AG04449 (cell line): ENCODE data around the gene OXCT1.

Experiments
- CTCF ChIA-PET: fragments of 350-600 bp; formaldehyde crosslinking; extraction: SDS; loops from one replicate; lab custom pipeline; 2021; ENCODE audit warnings: antibody characterized with exemption; lab: Yijun Ruan, JAX
- POLR2A ChIA-PET: fragments of 400-600, 350-600 bp; formaldehyde crosslinking; extraction: SDS; loops from one replicate; lab custom pipeline; 2020; ENCODE audit warnings: antibody characterized with exemption, inconsistent platforms; lab: Yijun Ruan, JAX
- DNase-seq: peaks from one replicate; pipeline ENCODE4 v3.0.0-alpha.2; 2010; ENCODE audit warnings: low read depth, low spot score
- H3K4me3 ChIP-seq: 2 replicates; pipeline ENCODE4 v1.5.1; 2011; ENCODE audit warnings: low read depth, mild to moderate bottlenecking, control low read depth, low read length
- CTCF ChIP-seq: IDR thresholded peaks from one replicate; pipeline ENCODE4 v1.5.1; 2011; ENCODE audit warnings: mild to moderate bottlenecking, moderate library complexity, low read length, control low read depth, inconsistent platforms; ENCODE audit not compliant: insufficient read depth; ENCODE audit errors: missing control alignments

Gene OXCT1

GRCh38 chr5:41840251-41840650 is 30.0 kb downstream of the OXCT1 start:
- ChIA-PET POLR2A (no interaction called here), CTCF (interaction anchor here (0.9 to 9.7 kb wide), 5 partner anchors 13 to 144 kb away, joined by 3 to 171 read pairs (median 13); no protein-coding TSS in a partner anchor)
- no peak overlapping the region for H3K4me3 ChIP-seq
- no peak for DNase-seq
- TF ChIP-seq CTCF, result no peak

- H3K4me3 ChIP-seq, result no peak overlapping the region
- POLR2A ChIA-PET, result no interaction called here
- DNase-seq, result no peak
- CTCF ChIA-PET, result interaction anchor here (0.6 to 9.7 kb wide), 10 partner anchors 17 to 933 kb away, joined by 3 to 171 read pairs (median 4); no protein-coding TSS in a partner anchor
- no peak for TF ChIP-seq CTCF
Observed at GRCh38 chr5:41837793-41838192, 32.4 kb downstream of the OXCT1 start.

DNA sequence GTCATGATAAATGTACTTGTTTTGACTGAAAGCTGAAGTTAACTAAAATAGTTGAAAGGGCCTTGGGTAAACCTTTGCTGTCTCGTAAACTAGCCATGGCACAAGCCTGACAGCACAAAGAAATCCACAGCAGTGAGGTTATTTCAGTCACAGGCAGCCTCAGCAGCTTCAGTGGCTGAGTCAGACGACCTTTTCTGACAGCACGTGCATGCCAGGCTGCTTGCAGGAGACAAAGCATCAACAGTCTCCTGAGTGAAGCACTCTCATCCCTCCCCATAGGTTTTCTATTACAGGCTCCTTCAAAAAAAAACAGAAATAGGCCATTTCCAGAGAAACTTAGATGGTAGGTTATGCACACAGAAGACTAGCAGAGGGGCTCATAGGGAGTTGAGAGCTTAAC is 34.6 kb downstream of the OXCT1 start:
- H3K4me3 ChIP-seq, result no peak overlapping the region
- CTCF ChIA-PET, result interaction anchor here (0.8 to 1.8 kb wide), 6 partner anchors 21 to 566 kb away, joined by 3 to 7 read pairs (median 4); no protein-coding TSS in a partner anchor
- DNase-seq, result peak; percentile 62
- POLR2A ChIA-PET, result no interaction called here
- no peak for TF ChIP-seq CTCF

- CTCF ChIA-PET, result interaction anchor here (0.7 to 1.8 kb wide), 5 partner anchors 9 to 138 kb away, joined by 3 to 7 read pairs (median 6); no protein-coding TSS in a partner anchor
- DNase-seq, result no peak
- POLR2A ChIA-PET, result no interaction called here
- no peak for TF ChIP-seq CTCF
- no peak overlapping the region for H3K4me3 ChIP-seq
Observed at GRCh38 chr5:41834506-41834905, 35.7 kb downstream of the OXCT1 start.

- POLR2A ChIA-PET, result no interaction called here
- no peak overlapping the region for H3K4me3 ChIP-seq
- TF ChIP-seq CTCF, result no peak
- no peak for DNase-seq
- CTCF ChIA-PET, result interaction anchor here (0.9 kb wide), 1 partner anchor 11 kb away, joined by 4 read pairs; no protein-coding TSS in a partner anchor
Observed at GRCh38 chr5:41832430-41832829, 37.8 kb downstream of the OXCT1 start.

GRCh38 chr5:41831155-41831554 is 39.1 kb downstream of the OXCT1 start:
- no peak for TF ChIP-seq CTCF
- ChIA-PET POLR2A (no interaction called here), CTCF (interaction anchor here (1.2 kb wide), 2 partner anchors 12 to 21 kb away, joined by 3 to 4 read pairs; no protein-coding TSS in a partner anchor)
- DNase-seq, result no peak
- no peak overlapping the region for H3K4me3 ChIP-seq
